Epithelial cell of alveolus of lung (primary cell): ENCODE results near the gene RSRP1. TPM values are rescaled to one million over a fixed set of nuclear protein-coding genes. Genes with fewer than 3 reads are reported as not detected.

Experiments
- total RNA-seq: library from RNA; depleted of rRNA; stranded (reverse); fragments of >200 nt; gene quantifications from 2 replicates; pipeline ENCODE4 v1.2.1, GENCODE V29; 2015

The RSRP1 gene
- 10.1 and 45.2 TPM in 2 replicates for total RNA-seq

GRCh38 chr1:25247024-25247828, at the start of gene RSRP1:
Gene RSRP1, minus strand, starts transcription at chr1:25247454. Its CDS starts 491 bp downstream, at chr1:25246963.

GRCh38 chr1:25272238-25272637, 25.0 kb upstream of the RSRP1 start, which contains the start of gene RHD:
Gene RHD, plus strand, starts transcription at chr1:25272509. Its CDS starts 39 bp downstream, at chr1:25272548.

GRCh38 chr1:25232027-25232865, 15.0 kb downstream of the RSRP1 start, which contains the start of gene SYF2:
Gene SYF2, minus strand, starts transcription at chr1:25232502. Its CDS starts 35 bp downstream, at chr1:25232467.

Other genes with a start within 250 kb of the RSRP1 start
- gene SYF2, start 15.0 kb downstream of the RSRP1 start, total RNA-seq, result 32.5 and 75.0 TPM in 2 replicates
- not detected in 2 replicates for gene RHD, start 25.1 kb upstream of the RSRP1 start, total RNA-seq
- 71.4 and 85.1 TPM in 2 replicates for gene TMEM50A, start 90.9 kb upstream of the RSRP1 start, total RNA-seq
- gene RHCE, start 173.4 kb upstream of the RSRP1 start, total RNA-seq, result 0.56 and 1.3 TPM in 2 replicates
- 16.9 and 17.5 TPM in 2 replicates for gene MACO1, start 183.4 kb upstream of the RSRP1 start, total RNA-seq